ENCODE results near the gene CLCA4.

The CLCA4 gene

DNA sequence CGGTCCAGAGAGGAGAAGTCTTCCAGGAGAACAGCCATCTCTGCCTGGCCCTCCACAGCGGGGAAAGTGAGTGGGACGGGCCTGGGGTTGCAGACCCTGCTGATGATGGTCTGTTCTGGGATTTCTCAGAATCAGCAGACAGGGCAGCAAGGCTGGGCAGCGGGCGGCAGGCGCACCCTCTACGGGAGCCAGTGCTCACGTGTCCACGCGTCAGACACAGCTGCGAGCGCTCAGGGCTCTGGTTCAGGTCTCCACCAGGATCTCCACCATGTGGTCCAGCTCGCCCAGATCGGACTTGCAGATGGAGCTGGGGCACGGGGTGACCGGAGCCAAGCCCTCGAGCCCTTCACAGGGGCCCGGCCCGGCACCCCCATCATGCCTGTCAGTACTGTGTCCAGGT, 5.5 kb downstream of the CLCA4 start:
- H3K4me3 ChIP-seq (ENCODE audit: low read depth, low read length) = no peak overlapping the region
- TF ChIP-seq, protein P1, sequence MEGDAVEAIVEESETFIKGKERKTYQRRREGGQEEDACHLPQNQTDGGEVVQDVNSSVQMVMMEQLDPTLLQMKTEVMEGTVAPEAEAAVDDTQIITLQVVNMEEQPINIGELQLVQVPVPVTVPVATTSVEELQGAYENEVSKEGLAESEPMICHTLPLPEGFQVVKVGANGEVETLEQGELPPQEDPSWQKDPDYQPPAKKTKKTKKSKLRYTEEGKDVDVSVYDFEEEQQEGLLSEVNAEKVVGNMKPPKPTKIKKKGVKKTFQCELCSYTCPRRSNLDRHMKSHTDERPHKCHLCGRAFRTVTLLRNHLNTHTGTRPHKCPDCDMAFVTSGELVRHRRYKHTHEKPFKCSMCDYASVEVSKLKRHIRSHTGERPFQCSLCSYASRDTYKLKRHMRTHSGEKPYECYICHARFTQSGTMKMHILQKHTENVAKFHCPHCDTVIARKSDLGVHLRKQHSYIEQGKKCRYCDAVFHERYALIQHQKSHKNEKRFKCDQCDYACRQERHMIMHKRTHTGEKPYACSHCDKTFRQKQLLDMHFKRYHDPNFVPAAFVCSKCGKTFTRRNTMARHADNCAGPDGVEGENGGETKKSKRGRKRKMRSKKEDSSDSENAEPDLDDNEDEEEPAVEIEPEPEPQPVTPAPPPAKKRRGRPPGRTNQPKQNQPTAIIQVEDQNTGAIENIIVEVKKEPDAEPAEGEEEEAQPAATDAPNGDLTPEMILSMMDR (IDR thresholded peaks at IDR 0.05; ENCODE audit: low read depth, low read length) = no peak

DNA sequence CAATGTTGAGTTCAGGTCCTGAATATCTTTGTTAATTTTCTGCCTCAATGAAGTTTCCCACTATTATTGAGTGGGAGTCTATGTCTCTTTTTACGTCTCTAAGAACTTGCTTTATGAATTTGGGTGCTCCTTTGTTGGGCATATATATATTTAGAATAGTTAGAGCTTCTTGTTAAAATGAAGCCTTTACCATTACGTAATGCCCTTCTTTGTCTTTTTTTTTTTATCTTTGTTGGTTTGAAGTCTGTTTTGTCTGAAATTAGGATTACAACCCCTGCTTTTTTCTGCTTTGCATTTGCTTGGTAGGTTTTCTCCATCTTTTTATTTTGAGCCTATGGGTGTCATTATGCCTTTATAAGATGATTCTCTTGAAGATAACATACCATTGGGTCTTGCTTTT, 10.9 kb downstream of the CLCA4 start:
- TF ChIP-seq, protein P1 (IDR thresholded peaks at IDR 0.05; ENCODE audit: low read depth, low read length) = no peak
- H3K4me3 ChIP-seq (ENCODE audit: low read depth, low read length) = no peak overlapping the region

DNA sequence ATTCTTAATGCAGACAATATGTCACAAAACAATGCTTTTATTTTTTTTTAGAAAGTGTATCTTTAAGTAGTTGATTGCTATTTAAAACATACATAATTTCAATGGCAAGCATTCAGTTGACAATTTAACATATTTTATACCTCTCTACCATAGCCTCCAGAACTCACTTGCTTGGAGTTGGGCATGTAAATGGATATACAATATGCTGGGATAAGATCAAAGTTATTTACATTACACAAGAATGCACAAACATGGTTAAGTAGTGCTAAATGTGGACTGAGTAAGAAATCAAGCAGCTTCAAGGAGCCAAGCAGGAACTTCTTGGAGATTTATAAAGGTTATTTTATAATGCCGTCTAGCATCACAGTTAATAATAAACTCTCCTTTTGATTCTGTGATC, 17.0 kb downstream of the CLCA4 start:
- TF ChIP-seq, protein P1 (IDR thresholded peaks at IDR 0.05; ENCODE audit: low read depth, low read length) = no peak
- H3K4me3 ChIP-seq (ENCODE audit: low read depth, low read length) = no peak overlapping the region

DNA sequence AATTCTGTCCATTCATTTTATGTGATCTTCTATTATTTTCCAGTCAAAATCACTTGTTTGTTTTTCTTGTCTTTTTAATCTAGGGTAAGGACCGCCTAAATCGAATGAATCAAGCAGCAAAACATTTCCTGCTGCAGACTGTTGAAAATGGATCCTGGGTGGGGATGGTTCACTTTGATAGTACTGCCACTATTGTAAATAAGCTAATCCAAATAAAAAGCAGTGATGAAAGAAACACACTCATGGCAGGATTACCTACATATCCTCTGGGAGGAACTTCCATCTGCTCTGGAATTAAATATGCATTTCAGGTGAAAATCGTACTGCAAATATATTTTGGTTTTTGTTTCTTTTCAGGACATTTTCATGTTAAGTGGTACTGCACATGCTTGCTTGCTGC, 20.5 kb downstream of the CLCA4 start:
- TF ChIP-seq, protein P1 (IDR thresholded peaks at IDR 0.05; ENCODE audit: low read depth, low read length) = no peak
- H3K4me3 ChIP-seq (ENCODE audit: low read depth, low read length) = no peak overlapping the region

DNA sequence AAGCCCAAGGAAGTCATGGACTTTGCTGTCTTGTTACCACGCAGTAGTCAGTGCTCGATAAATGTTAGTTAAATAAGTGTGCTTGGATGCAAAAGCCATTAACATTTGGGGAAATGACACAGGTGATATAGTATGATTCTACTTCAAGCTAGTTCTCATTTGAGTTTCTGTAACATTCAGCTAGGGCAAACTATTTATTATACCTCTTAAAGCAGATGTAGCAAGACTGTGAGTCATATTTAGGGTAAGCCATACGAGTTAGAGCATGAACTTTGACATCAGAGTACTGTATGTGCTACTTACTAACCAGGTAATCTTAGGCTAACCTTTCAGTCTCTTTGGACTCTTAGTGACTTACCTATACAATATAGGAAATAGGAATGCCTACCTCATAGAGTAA, 21.0 kb downstream of the CLCA4 start:
- TF ChIP-seq, protein P1 (IDR thresholded peaks at IDR 0.05; ENCODE audit: low read depth, low read length) = no peak

DNA sequence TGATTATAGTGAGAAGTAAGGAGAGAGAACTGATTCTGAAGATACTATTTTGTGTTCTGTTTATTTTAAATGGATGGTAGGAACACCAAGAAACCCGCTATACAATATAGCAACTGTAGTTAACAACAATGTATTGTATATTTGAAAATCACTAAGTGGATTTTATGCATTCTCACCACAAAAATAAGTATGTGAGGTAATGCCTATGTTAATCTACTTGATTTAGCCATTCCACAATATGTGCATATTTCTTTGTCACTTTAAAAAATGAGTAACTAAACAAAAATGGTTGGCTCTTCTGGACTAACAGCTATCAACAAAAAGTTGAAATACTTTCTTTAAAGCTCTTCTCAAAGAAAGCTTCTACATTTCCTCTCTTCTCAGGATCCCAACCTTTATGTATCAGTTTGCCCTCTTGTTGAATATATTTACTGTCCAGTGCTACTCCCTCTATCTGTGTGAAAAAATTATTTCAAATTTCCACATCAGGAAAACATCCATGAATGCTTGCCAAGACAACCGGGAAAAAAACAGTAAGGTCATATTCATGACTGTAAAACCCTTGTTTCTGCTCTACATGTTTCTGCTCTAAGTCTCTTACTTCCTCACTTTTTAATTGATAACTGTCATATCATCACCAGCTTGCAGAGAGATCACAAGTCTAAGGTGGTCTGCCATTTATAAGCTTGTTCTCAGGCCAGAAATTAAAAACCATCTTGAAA, 27.0 kb downstream of the CLCA4 start:
- no peak overlapping the region for H3K4me3 ChIP-seq (ENCODE audit: low read depth, low read length)
- TF ChIP-seq, protein P1 (IDR thresholded peaks at IDR 0.05; ENCODE audit: low read depth, low read length) = no peak

More for the DNA sequence above, 21.0 kb downstream of the CLCA4 start:
- no peak overlapping the region for H3K4me3 ChIP-seq (ENCODE audit: low read depth, low read length)

DNA sequence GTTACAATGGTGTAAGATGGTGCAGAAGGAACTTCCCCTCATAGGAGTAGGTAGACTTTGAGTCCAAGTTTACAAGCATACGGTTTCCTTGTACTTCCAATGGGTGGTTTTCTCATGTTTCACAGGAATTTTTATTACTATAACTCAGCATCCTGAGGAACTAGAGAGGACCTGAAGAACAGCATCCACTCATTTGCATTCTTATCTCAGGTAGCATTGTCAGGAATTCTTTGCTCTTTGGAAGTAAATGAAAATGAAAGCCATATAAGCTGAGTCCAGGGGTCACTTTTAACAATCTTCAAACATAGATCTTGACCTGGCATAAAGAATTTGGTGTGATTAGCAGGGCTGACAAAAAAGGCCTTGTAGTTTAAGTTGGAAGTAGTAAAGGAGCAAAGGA, 34.4 kb downstream of the CLCA4 start:
- TF ChIP-seq, protein P1 (IDR thresholded peaks at IDR 0.05; ENCODE audit: low read depth, low read length) = no peak
- H3K4me3 ChIP-seq (ENCODE audit: low read depth, low read length) = no peak overlapping the region
